Mammary epithelial cell (primary cell): ENCODE results near the gene SLC31A2.

Experiments used
- CTCF ChIP-seq, 2 donors: IDR thresholded peaks in 1 of 2; conservative IDR thresholded peaks in 1 of 2; 2 replicates each; pipeline ENCODE4 v1.5.1; 2011 to 2012; ENCODE audit warnings: inconsistent platforms in 2 of 2, low read length in 2 of 2, mild to moderate bottlenecking in 2 of 2, control low read depth in 1 of 2, low read depth in 1 of 2; ENCODE audit not compliant: insufficient read depth in 1 of 2; ENCODE audit errors: extremely low read depth in 1 of 2
- EZH2 ChIP-seq: IDR thresholded peaks from 2 replicates; pipeline ENCODE4 v1.6.1; 2012; ENCODE audit warnings: low read length, inconsistent platforms, borderline replicate concordance

GRCh38 chr9:113154946-113155345, 4.1 kb downstream of the SLC31A2 start:
- TF ChIP-seq CTCF (conservative IDR thresholded peaks at IDR 0.05 in 1 of 2, IDR thresholded peaks at IDR 0.05 in 1 of 2; ENCODE audit: extremely low read depth in 1 of 2, insufficient read depth in 1 of 2, low read depth in 1 of 2, low read length in 2 of 2) = no peak
- no peak for TF ChIP-seq EZH2
